Daoy (cell line): ENCODE measurements around the gene PRIMPOL. TPM values are rescaled to one million over a fixed set of nuclear protein-coding genes. Genes with fewer than 3 reads are reported as not detected.
A peak's percentile ranks its signal among the peaks of the same experiment; 100 is the strongest.
"Not testable (repeated sequence)": the region's sequence is repeated elsewhere in the genome, so short reads cannot be mapped to it uniquely, and the experiment has no call there.

ENCODE experiments used
- DNase-seq: peaks from one replicate; pipeline ENCODE4 v3.0.0-alpha.2; 2015; ENCODE audit warnings: low read depth
- total RNA-seq: library from RNA; depleted of rRNA; stranded (reverse); fragments of >200 nt; shearing (Covaris generic); gene quantifications from 2 replicates; pipeline ENCODE4 v1.2.3, GENCODE V29; 2014; rRNA removed

The PRIMPOL gene, protein sequence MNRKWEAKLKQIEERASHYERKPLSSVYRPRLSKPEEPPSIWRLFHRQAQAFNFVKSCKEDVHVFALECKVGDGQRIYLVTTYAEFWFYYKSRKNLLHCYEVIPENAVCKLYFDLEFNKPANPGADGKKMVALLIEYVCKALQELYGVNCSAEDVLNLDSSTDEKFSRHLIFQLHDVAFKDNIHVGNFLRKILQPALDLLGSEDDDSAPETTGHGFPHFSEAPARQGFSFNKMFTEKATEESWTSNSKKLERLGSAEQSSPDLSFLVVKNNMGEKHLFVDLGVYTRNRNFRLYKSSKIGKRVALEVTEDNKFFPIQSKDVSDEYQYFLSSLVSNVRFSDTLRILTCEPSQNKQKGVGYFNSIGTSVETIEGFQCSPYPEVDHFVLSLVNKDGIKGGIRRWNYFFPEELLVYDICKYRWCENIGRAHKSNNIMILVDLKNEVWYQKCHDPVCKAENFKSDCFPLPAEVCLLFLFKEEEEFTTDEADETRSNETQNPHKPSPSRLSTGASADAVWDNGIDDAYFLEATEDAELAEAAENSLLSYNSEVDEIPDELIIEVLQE
- 10.4 and 12.9 TPM in 2 replicates for total RNA-seq

DNA sequence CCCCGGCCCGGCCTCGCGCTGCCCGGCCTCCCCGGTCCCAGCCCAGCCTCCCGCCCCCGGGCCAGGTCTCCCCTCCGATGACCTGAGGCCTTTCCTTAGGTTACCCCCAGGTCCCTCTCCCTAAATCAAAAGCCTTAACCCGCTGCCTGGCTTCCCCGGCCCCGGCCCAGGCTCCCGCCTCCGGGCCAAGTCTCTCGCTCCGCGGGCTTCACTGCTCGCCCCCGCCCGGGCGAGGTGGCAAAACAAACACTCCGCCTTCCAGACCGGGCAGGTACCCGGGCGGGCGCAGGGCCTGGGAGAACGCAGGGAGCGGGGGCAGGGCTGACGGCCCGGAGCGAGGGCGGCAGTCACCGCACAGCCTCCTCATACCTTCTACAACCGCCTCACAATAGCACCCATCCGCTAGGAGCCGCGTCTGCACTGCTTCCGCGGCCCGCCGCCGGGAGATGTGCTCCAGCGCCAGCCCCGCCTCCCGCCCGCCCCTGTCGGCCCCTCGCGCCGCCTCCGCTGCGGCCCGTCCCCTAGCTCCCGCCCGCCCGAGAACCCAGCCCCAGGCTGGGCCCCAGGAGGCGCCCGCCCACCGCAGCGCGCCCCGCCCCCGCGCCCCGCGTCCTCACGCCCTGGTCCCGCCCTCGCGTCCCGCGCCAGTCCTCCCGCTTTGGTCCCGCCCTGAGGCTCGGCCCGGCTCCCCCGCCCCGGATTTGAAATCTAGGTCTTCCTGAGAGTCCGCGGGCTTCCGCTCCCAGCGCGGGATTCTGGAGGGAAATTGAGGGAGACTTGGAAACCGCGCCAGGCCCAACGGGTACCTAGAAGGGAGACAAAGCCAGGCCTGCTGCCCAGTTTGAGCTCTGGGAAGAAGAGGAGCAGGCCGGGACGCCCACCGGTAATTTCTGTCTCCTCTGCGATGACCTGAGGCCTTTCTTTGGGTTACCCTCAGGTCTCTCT, at the start of gene PRIMPOL, which contains the start of gene CASP3:
PRIMPOL (plus strand) TSS at position 713 of the 945 bp plus-strand sequence. CDS start 7,403 bp downstream, outside the sequence.
CASP3 (minus strand) TSS at position 422 of the 945 bp plus-strand sequence. CDS start 10,994 bp downstream, outside the sequence.
- DNase-seq: peak; percentile 94

DNA sequence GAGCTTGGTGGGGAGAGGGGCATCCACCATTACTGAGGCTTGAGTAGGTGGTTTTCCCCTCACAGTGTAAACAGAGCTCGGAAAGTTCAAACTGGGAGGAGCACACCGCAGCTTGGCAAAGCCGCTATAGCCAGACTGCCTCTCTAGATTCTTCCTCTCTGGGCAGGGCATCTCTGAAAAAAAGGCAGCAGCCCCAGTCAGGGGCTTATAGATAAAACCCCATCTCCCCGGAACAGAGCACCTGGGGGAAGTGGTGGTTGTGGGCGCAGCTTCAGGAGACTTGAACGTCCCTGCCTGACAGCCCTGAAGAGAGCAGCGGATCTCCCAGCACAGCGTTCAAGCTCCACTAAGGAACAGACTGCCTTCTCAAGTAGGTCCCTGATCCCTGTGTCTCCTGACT, 48.6 kb upstream of the PRIMPOL start:
- DNase-seq: not testable (repeated sequence)

DNA sequence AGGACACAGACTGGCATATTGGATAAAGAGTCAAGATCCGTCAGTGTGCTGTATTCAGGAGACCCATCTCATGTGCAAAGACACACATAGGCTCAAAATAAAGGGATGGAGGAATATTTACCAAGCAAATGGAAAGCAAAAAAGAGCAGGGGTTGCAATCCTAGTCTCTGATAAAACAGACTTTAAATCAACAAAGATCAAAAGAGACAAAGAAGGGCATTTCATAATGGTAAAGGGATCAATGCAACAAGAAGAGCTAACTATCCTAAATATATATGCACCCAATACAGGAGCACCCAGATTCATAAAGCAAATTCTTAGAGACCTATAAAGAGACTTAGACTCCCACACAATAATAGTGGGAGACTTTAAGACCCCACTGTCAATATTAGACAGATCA, 46.7 kb upstream of the PRIMPOL start:
- DNase-seq: not testable (repeated sequence)

DNA sequence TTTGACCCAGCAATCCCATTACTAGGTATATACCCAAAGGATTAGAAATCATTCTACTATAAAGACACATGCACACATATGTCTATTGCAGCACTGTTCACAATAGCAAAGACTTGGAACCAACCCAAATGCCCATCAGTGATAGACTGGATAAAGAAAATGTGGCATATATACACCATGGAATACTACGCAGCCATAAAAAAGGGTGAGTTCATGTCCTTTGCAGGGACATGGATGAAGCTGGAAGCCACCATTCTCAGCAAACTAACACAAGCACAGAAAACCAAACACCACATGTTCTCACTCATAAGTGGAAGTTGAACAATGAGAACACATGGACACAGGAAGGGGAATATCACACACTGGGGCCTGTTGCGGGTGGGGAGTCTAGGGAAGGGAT, 42.1 kb upstream of the PRIMPOL start:
- not testable (repeated sequence) for DNase-seq

DNA sequence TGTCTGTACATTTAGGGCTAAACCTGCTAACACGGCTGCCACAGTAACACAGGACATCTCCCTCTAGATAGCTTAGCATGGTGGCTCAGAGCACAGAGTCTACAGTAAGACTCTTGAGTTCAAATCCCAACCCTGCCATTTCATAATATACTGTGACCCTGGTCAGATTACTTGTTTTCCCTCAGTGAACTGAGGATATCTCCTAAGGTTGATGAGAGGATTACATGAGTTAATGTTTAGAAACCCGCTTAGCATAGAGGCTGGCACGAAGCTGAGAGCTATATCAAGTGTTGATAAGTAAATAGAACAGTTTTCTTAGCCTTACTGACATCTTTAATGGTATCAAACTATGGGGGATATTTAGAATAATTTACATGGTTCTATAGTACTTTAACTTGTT, 37.5 kb upstream of the PRIMPOL start:
- DNase-seq: no peak

DNA sequence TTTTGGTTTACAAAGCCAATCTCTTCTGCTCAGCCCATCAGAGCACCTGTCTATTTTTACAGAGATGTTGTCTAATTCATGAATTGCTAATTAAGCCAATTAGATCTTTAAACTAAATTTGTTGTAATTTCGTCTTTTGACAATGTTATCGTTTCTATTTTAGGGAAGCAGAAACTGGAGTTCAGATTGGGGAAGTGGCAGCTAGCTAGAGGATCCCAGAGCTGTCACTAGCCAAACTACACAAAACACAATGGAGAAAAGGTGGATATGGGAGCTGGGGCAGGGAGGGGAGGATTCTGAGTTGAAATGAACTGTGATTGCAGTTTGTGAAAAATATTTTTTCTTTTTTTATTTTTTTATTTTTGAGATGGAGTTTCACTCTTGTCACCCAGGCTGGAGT, 36.1 kb upstream of the PRIMPOL start:
- no peak for DNase-seq

DNA sequence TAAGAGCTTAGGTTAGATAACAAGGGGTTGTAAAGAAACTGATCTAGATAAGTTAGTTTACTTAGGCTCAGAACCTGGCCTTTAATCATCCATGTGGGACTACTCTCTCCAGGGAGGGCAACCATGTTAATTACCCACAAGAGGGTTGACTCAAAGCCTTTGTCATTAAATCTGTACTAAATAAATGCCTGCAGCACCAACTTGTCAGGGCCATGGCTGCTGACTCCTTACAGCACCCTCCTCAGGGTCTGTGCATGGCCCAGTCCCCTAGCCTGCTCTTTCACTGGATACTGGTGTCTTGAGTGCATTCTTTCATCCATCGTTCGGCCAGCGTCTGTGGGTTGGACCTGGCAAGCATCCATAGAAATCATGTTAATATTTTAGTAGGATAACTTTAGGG, 35.0 kb upstream of the PRIMPOL start:
- no peak for DNase-seq

DNA sequence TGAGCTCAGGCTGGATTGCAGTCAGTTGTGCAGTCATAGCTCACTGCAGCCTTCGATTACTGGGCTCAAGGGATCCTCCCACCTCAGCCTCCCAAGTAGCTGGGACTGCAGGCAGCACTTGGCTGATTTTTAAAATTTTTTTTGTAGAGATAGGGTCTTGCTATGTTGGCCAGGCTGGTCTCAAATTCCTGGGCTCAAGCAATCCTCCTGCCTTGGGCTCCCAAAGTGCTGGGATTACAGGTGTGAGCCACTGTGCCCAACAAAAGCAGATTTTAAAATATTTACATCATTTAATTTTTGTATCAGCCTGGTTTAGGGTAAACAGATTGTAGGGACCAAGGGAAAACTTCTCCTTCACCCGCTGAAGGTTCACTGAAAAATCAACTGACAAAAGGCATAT, 33.4 kb upstream of the PRIMPOL start:
- DNase-seq: not testable (repeated sequence)

DNA sequence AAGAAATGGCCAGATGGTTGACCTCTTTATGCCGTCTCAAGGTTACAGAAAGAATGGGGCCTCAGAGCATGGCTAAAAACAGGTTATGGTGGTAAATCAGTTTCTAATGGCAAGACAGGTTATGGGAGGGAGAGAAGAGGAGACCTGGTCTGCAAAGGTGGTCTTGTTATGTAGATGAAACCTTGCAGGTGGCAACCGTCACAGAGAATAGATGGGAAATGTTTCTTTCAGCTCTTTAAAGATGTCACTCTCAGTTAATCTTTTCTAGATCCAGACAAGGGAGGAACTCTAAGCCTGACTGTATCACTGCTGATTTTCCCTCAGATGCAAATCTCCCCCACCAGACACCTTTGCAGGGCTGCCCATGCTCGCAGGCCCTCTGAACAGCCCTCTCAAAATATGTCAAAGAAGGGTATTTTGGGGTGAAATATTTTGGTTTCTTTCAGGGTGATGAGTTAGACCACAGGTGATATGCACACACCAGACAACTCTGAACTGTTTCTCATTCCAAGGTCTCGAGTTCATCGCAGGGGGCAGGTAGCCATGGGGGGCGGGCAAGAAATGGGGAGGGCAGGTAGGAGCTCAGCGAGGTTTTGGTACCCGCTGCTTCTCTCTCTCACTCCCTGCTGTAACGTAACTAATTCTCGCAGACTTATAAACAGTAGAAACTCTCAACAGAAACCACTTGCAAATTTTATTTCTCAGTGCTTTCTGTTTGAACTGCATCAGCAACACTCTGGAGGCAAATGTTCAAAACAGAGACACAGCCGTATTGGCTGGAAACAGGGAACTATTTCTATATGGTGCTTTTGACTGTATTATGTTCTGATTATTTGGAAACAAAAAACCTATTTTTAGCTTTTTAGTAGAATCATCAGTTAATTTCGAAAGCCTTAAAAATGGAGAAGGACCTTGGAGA, 32.6 kb upstream of the PRIMPOL start:
- no peak for DNase-seq

DNA sequence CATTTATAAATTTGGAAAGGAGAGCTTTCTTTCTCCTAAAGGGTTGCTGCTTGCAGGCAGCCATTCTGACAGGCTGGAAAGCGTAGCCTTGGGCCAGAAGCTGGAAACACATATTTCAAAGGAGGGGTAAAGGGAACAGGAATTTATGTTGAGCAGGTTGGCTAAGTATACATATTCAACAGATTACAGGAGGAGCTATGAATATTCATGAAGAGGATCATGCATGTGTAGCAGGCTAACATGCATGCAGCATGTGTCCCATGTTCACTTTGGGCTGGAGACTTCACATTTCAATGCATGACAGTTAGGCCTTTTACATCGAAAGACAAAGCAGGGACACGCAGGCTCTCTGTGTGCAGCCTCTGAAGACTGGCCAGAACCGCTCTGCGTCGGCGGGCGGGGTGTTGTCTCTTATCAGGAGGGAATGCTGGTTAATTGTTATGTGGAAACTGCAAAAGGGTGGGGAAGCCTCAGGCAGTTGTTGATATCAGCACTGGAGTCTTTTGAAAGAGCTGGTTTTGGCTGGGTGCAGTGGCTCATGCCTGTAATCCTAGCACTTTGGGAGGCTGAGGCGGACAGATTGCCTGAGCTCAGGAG, 31.8 kb upstream of the PRIMPOL start:
- no peak for DNase-seq

DNA sequence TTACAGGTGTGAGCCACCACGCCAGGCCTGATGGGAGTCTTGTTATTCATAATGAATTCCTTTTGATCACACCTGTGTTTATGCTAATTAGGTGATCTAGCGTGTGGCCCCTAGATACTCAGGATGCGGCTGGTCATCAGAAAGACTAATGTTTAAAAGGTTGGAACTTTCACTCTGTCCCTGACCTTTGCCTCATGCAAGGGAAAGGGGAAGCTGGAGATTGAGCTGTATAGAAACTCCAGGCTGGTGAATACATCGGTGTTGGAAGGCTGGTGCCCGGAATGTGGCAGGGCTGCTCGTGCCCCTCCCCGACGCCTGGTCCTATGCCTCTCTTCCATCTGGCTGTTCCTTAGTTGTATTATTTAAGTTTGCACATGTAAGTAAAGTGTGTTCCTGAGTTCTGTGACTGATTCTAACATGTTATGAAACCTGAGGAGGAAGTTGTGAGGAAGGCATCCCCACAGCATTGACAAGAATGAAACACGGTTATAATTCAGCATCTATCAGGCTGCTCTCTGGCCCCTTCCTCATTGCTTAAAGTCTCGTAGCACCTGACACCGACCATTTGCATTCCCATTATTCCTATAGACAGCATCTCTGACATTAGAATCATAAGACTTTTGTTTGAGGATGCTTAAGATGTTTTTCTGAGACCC, 29.2 kb upstream of the PRIMPOL start:
- no peak for DNase-seq

DNA sequence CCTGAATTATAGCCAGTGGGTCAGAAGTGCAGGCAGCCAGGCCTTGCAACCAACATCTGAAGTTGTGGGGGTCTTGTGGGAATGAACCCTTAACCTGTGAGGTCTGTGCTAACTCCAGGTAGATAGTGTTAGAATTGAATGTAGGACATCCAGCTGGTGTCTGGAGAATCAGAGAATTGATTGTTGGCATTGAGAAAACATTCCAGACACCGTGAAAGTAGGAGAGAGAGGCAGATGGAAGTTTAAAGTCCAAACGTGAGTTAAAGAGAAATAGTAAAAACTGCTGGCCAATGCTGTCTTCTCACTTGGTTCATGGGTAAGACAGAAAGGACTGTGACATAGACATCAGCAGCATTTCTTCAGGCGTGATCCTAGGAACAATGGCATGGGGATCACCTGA, 28.0 kb upstream of the PRIMPOL start:
- DNase-seq: no peak

DNA sequence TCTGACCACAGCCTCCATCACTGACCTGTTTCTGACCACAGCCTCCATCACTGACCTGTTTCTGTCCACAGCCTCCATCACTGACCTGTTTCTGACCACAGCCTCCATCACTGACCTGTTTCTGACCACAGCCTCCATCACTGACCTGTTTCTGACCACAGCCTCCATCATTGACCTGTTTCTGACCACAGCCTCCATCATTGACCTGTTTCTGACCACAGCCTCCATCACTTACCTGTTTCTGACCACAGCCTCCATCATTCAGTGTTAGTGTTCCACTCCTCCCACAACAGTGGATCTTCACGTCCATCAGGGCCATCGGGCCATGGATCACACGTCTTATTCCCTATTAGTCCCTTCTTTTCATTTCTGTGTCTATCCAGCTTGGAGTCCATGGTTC, 25.0 kb upstream of the PRIMPOL start:
- not testable (repeated sequence) for DNase-seq

DNA sequence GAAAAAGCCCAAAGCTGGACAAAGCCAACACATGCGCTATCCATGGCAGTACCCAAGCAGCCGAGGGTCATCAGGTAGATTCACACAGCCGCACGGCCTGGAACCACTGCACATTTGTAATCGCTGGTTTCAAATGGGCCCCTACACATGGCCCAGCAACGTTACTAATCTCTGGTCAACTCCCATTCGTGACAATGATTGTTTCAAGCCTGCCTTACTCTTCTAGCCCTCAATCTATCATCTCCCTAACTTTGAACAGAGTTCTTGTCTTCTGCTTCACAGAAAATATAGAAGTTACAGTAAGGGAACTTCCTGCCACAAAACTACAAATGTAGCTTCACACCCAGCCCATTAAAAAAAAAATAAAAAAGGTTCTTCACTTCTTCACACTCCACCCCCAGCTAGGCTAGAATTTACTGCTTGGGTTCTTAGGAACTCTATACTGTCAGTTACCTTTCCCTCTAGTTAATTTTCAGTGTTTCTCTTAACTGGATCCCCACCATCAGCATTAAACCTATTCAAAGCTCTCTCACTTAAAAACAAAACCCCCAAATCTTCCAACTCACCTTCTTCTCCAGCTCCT, 24.5 kb upstream of the PRIMPOL start:
- DNase-seq: no peak

DNA sequence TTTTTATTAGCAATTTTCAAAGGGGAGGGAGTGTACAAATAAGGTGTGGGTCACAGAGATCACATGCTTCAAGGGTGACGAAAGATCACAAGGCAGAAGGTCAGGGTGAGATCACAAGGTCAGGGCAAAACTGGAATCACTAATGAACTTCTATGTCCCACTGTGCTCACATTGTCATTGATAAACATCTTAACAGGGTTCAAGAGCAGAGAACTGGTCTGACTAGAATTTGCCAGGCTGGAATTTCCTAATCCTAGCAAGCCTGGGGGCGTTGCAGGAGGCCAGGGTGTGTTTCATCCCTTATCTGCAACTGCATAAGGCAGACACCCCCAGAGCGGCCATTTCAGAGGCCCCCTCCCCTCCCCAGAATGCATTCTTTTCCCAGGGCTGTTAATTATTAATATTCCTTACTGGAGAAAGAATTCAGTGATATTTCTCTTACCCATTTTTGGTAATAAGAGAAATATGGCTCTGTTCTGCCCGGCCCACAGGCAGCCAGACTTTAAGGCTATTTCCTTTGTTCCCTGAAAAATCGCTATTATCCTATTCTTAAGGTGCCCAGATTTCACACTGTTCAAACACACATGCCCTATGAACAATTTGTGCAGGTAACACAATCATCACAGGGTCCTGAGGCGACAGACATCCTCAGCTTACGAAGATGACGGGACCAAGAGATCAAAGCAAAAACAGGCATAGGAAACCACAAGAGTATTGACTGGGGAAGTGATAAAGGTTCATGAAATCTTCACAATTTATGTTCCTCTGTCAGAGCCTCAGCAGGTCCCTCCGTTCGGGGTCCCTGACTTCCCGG, 23.5 kb upstream of the PRIMPOL start:
- DNase-seq: not testable (repeated sequence)

DNA sequence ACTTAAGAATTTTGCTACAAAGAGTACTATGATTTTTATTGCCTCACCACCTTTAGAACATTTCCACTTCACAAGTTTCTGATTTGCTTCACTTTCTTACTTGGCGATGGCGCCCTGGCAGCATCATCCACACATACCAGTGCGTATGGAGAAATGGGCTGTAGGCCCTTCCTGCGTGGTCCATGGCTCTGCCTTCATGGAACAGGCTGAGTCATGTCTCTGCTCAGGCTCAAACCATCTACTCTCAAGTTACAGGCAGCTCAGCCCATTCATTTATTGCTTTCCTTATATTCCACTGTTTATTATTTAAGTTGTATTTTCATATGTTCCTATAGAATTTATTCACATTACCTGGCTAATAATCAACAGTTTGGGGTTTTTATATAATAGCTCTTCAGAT, 21.4 kb upstream of the PRIMPOL start:
- DNase-seq: no peak

DNA sequence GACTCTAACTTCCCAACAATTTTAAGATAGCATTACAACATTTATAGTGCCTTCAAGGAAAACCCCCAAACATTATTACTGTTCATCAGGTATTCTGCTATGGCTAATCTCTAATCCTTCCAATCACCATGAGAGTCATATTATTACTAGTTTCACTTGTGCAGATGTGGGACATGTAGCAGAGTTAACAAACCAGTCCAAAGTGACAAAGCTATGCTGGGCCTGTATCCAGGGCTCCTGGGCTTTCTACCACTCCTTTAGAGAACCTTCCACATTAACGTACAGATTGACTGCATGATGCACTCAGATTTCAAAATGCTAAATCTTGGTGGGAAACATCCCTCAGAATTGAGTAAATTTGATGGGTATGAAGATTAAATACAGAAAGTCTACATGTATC, 16.7 kb upstream of the PRIMPOL start:
- no peak for DNase-seq

DNA sequence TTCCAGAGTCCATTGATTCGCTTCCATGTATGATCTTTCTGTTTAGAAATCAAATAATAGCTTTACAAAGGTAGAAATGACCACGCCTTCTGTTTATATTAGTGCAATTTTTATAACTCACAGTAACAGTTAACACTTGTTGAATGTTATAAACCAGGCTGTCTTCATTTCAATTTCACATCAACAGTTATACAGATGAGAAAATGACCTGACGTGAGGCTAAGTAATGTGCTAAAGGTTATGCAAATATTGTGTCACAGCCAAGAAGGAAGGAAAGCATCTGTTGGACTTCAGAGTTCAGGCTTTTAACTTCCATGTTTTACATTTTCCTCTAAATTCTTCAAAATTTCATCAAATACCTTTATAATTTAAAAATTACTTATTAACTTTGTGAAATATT, 14.2 kb upstream of the PRIMPOL start:
- no peak for DNase-seq

DNA sequence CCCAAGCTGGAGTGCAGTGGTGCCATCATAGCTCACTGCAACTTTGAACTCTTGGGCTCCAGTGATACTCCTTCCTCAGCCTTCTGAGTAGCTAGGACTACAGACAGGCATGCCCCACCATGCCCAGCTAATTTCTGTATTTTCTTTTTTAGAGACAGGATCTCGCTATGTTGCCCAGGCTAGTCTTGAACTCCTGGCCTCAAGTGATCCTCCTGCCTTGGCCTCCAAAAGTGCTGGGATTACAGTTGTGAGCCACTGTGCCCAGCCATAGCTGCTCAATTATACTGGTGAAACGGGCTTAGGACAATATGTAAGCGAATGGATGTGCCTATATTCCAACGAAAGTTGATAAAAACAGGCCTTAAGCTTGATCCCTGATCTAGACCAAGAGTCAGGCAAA, 13.4 kb upstream of the PRIMPOL start:
- no peak for DNase-seq
